Fibroblast of the aortic adventitia (primary cell): Measurements from ENCODE around the gene SUCLG2. TPM values are rescaled to one million over a fixed set of nuclear protein-coding genes. Genes with fewer than 3 reads are reported as not detected.

ENCODE experiments used
- DNase-seq: peaks from one replicate; pipeline ENCODE4 v3.0.0-alpha.2; 2010; ENCODE audit warnings: low read depth
- H3K4me3 ChIP-seq: 2 replicates; pipeline ENCODE4 v1.5.1; 2011; ENCODE audit warnings: low read depth, mild to moderate bottlenecking, control low read depth, low read length, moderate library complexity
- CTCF ChIP-seq: IDR thresholded peaks from 2 replicates; pipeline ENCODE4 v1.5.1; 2011; ENCODE audit warnings: mild to moderate bottlenecking, low read length, control low read depth, inconsistent platforms; ENCODE audit not compliant: insufficient read depth
- total RNA-seq: library from RNA; depleted of rRNA; stranded (reverse); fragments of >200 nt; gene quantifications from 2 replicates; pipeline ENCODE4 v1.2.3, GENCODE V29; 2012; ENCODE audit warnings: low replicate concordance

SUCLG2 gene
- total RNA-seq, 1 donor = 73.9 TPM

- DNase-seq = peak; percentile 26
- TF ChIP-seq CTCF = no peak
- no peak overlapping the region for H3K4me3 ChIP-seq
Measured at GRCh38 chr3:67357610-67358458, 296.6 kb downstream of the SUCLG2 start.

- DNase-seq = no peak
- no peak for TF ChIP-seq CTCF
- no peak overlapping the region for H3K4me3 ChIP-seq
Measured at GRCh38 chr3:67349551-67350174, 304.7 kb downstream of the SUCLG2 start.

GRCh38 chr3:67346081-67346480 lies 308.3 kb downstream of the SUCLG2 start:
- no peak overlapping the region for H3K4me3 ChIP-seq
- DNase-seq = no peak
- TF ChIP-seq CTCF = no peak

GRCh38 chr3:67335813-67336212 lies 318.6 kb downstream of the SUCLG2 start:
- TF ChIP-seq CTCF = no peak
- H3K4me3 ChIP-seq = no peak overlapping the region
- DNase-seq = no peak

GRCh38 chr3:67334588-67334987 lies 319.8 kb downstream of the SUCLG2 start:
- no peak for DNase-seq
- H3K4me3 ChIP-seq = no peak overlapping the region
- no peak for TF ChIP-seq CTCF

DNA sequence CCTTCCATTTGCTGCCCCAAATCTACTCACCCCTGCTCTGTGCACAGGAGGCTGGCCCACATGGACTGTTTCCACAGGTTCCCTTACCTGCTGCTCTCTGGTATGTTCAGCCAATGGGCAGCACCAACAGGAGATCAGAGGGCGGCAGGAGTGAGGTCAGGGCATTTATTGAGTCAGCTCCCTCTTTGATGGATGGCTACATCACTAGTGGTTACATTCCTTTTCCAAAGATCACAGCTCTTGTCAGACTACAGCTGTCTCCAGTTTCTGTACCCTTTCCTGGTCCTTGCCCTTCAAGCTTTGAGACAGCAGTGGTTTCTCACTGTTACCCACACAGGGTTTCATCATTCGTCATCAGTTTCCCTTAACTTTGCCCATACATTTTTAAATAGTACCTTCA lies 325.1 kb downstream of the SUCLG2 start:
- no peak for TF ChIP-seq CTCF
- no peak for DNase-seq
- no peak overlapping the region for H3K4me3 ChIP-seq
